Neural progenitor cell (in vitro differentiated cells): ENCODE measurements around the gene ABL2. TPM values are rescaled to one million over a fixed set of nuclear protein-coding genes. Genes with fewer than 3 reads are reported as not detected.
A peak's percentile ranks its signal among the peaks of the same experiment; 100 is the strongest.
"Not testable (repeated sequence)": the region's sequence is repeated elsewhere in the genome, so short reads cannot be mapped to it uniquely, and the experiment has no call there.

Source experiments
- DNase-seq: peaks from one replicate; pipeline ENCODE4 v3.0.0-alpha.2; 2016; ENCODE audit warnings: low spot score
- H2AFZ ChIP-seq: fragments of 200-600 bp; sonication (generic); replicated peaks from 2 replicates; pipeline ENCODE4 v1.6.1; 2016; ENCODE audit warnings: antibody characterized with exemption
- H3F3A ChIP-seq: fragments of 200-600 bp; sonication (generic); 2 replicates; pipeline ENCODE4 v1.6.1; 2016; ENCODE audit warnings: antibody characterized with exemption, low read depth
- H3K27ac ChIP-seq: fragments of 200-600 bp; sonication (generic); 2 replicates; pipeline ENCODE4 v1.5.1; 2016; ENCODE audit warnings: mild to moderate bottlenecking
- H3K27me3 ChIP-seq: fragments of 200-600 bp; sonication (generic); 2 replicates; pipeline ENCODE4 v1.6.1; 2016; ENCODE audit warnings: mild to moderate bottlenecking, moderate library complexity
- H3K36me3 ChIP-seq: fragments of 200-600 bp; sonication (generic); 2 replicates; pipeline ENCODE4 v1.5.1; 2016
- H3K4me1 ChIP-seq: fragments of 200-600 bp; sonication (generic); 2 replicates; pipeline ENCODE4 v1.6.1; 2016; ENCODE audit warnings: mixed run types
- H3K4me2 ChIP-seq: fragments of 200-600 bp; sonication (generic); 2 replicates; pipeline ENCODE4 v1.6.1; 2016
- H3K4me3 ChIP-seq: fragments of 200-600 bp; sonication (generic); 2 replicates; pipeline ENCODE4 v1.5.1; 2016
- H3K79me2 ChIP-seq: fragments of 200-600 bp; sonication (generic); 2 replicates; pipeline ENCODE4 v1.6.1; 2016; ENCODE audit warnings: low read depth
- H3K9ac ChIP-seq: fragments of 200-600 bp; sonication (generic); 2 replicates; pipeline ENCODE4 v1.6.1; 2016
- H3K9me3 ChIP-seq: fragments of 200-600 bp; sonication (generic); 2 replicates; pipeline ENCODE4 v1.5.1; 2016; ENCODE audit warnings: low read depth
- H4K20me1 ChIP-seq: fragments of 200-600 bp; sonication (generic); 2 replicates; pipeline ENCODE4 v1.6.1; 2016; ENCODE audit warnings: low read depth
- H3K27ac Mint-ChIP-seq: 3 replicates; pipeline ENCODE4 v1.8.0; 2021; ENCODE audit warnings: mixed read lengths
- H3K27me3 Mint-ChIP-seq: 2 replicates; pipeline ENCODE4 v1.8.0; 2022; ENCODE audit warnings: low read depth, mild to moderate bottlenecking, inconsistent platforms, moderate library complexity, mixed read lengths; ENCODE audit not compliant: insufficient read depth
- H3K36me3 Mint-ChIP-seq: 3 replicates; pipeline ENCODE4 v1.8.0; 2021; ENCODE audit warnings: mixed read lengths
- H3K4me1 Mint-ChIP-seq: 3 replicates; pipeline ENCODE4 v1.8.0; 2021; ENCODE audit warnings: mixed read lengths
- H3K4me3 Mint-ChIP-seq: 3 replicates; pipeline ENCODE4 v1.8.0; 2021; ENCODE audit warnings: mild to moderate bottlenecking, moderate library complexity, mixed read lengths
- H3K9me3 Mint-ChIP-seq: 3 replicates; pipeline ENCODE4 v1.8.0; 2020; ENCODE audit warnings: mixed read lengths
- EZH2 ChIP-seq: fragments of 200-600 bp; sonication (generic); IDR thresholded peaks from 2 replicates; pipeline ENCODE4 v1.6.1; 2017; ENCODE audit warnings: antibody characterized with exemption, mild to moderate bottlenecking, moderate library complexity
- EZH2phosphoT487 ChIP-seq: fragments of 200-600 bp; sonication (generic); IDR thresholded peaks from 2 replicates; pipeline ENCODE4 v1.6.1; 2017; ENCODE audit warnings: antibody characterized with exemption
- total RNA-seq: library from RNA; depleted of rRNA; stranded (reverse); fragments of >200 nt; gene quantifications from 2 replicates; pipeline ENCODE4 v1.2.3, GENCODE V29; 2015; ENCODE audit warnings: low replicate concordance
- TF ChIP-seq, protein P1 (sequence below): fragments of 200-600 bp; sonication (generic); IDR thresholded peaks from 2 replicates; pipeline ENCODE4 v1.5.1; 2017; ENCODE audit warnings: antibody characterized with exemption, mild to moderate bottlenecking

ABL2 gene
- total RNA-seq, 1 donor from 2014 or later, result 17.9 TPM

DNA sequence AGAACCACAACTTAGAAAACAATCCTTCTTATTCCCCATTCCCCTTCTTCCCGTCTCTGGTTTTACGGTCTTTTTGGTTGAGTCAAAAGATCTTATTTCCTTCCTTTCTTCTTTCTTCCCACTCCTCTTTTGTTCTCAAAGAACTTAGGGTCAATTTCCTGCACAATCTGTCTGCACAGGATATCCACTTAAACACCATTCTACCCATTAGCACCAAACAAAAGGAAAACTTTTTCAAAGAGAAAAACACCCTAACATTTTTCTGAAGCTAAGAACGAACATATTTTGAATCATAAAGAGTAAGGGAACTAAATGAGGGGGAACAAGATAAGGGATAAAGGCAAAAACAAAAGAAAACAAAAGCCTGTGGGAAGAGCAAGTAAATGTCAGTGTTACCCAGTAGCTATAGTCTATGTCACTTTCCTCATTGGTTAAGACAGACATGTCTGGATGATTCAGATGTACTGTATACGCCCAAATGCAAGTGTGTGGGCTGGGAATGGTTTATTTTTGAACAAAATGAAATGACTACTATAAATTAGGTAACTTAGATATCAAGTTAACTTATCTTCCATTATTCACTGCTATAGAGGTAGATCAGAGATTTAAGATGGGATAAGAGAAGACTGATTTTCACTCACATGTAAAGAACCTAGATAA, 87.8 kb downstream of the ABL2 start:
- Histone ChIP-seq H3K4me3 (no peak overlapping the region), H3K9ac (no peak overlapping the region), H3K4me2 (peak overlapping the region; percentile 26), H3K27me3 (no peaks in the 10 kb centered on the region), H3K36me3 (no peaks in the 10 kb centered on the region), H3K4me1 (peaks cover 13% of the 10 kb centered on the region), H3K79me2 (peaks cover 43% of the 10 kb centered on the region), H3F3A (peaks cover 6% of the 10 kb centered on the region), H4K20me1 (peaks cover 25% of the 10 kb centered on the region), H3K27ac (peak overlapping the region; percentile 55), H2AFZ (no peak overlapping the region), H3K9me3 (no peaks in the 10 kb centered on the region)
- Mint-ChIP-seq H3K9me3 (peaks cover 15% of the 10 kb centered on the region), H3K4me3 (no peak overlapping the region), H3K27me3 (no peaks in the 10 kb centered on the region), H3K27ac (no peak overlapping the region), H3K36me3 (peaks cover 27% of the 10 kb centered on the region), H3K4me1 (peaks cover 15% of the 10 kb centered on the region)
- DNase-seq, result peak; percentile 37
- peak; percentile 51 for TF ChIP-seq EZH2phosphoT487
- TF ChIP-seq, protein P1, sequence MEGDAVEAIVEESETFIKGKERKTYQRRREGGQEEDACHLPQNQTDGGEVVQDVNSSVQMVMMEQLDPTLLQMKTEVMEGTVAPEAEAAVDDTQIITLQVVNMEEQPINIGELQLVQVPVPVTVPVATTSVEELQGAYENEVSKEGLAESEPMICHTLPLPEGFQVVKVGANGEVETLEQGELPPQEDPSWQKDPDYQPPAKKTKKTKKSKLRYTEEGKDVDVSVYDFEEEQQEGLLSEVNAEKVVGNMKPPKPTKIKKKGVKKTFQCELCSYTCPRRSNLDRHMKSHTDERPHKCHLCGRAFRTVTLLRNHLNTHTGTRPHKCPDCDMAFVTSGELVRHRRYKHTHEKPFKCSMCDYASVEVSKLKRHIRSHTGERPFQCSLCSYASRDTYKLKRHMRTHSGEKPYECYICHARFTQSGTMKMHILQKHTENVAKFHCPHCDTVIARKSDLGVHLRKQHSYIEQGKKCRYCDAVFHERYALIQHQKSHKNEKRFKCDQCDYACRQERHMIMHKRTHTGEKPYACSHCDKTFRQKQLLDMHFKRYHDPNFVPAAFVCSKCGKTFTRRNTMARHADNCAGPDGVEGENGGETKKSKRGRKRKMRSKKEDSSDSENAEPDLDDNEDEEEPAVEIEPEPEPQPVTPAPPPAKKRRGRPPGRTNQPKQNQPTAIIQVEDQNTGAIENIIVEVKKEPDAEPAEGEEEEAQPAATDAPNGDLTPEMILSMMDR, result no peak

DNA sequence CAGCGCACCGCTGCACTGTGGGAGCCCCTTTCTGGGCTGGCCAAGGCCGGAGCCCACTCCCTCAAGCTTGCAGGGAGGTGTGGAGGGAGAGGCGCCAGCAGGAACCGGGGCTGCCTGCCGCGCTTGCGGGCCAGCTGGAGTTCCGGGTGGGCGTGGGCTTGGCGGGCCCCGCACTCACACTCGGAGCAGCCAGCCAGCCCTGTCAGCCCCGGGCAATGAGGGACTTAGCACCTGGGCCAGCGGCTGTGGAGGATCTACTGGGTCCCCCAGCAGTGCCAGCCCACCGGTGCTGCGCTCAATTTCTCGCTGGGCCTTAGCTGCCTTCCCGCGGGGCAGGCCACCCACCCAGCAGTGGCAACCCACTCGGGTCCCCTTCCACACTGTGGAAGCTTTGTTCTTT, 90.7 kb downstream of the ABL2 start:
- not testable (repeated sequence) for H3K27me3 Mint-ChIP-seq, H3F3A ChIP-seq, H3K4me3 ChIP-seq, H3K9me3 ChIP-seq, H3K36me3 ChIP-seq, H3K4me3 Mint-ChIP-seq, H3K9ac ChIP-seq, H3K27ac ChIP-seq, H3K27me3 ChIP-seq, DNase-seq, H2AFZ ChIP-seq, H3K27ac Mint-ChIP-seq, H3K4me2 ChIP-seq
- H4K20me1 ChIP-seq, result peaks cover 25% of the 10 kb centered on the region
- peaks cover 13% of the 10 kb centered on the region for H3K4me1 ChIP-seq
- Mint-ChIP-seq H3K4me1 (peaks cover 15% of the 10 kb centered on the region), H3K9me3 (peaks cover 20% of the 10 kb centered on the region), H3K36me3 (peaks cover 26% of the 10 kb centered on the region)
- peaks cover 40% of the 10 kb centered on the region for H3K79me2 ChIP-seq

DNA sequence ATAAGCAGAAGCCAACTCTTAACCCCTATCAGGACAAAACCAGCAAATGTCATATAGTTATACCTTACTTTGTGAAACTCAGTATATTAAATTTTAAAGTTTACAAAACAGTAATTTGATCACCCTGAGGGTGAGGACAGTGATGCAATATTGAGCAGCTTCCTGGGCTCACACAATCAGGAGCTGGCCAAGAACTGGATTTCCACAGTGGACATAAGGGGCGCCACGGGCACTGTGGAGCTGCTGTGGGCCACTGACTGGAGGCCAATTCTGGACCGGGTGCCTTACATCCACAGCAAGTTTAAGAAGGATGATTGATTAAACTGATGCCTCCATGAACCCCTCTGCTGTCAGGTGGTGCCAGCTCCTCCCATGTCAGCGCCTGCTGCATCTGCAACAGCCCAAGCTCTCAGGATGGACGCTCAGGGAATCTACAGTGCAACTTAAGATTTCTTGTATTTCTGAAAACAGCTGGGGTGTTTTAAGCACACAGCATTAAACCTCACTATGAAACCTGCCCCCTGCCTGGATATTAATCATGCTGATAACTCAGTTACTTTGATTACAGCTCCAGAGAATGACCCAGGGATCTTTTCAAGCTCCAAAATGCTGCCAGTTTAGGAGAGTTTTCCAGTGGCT, 91.7 kb downstream of the ABL2 start:
- peaks cover 13% of the 10 kb centered on the region for H3K4me1 ChIP-seq
- H3K4me2 ChIP-seq, result no peak overlapping the region
- peaks cover 6% of the 10 kb centered on the region for H3F3A ChIP-seq
- Mint-ChIP-seq H3K4me3 (no peak overlapping the region), H3K27ac (no peak overlapping the region), H3K36me3 (peaks cover 26% of the 10 kb centered on the region), H3K4me1 (peaks cover 15% of the 10 kb centered on the region), H3K9me3 (peaks cover 20% of the 10 kb centered on the region), H3K27me3 (no peaks in the 10 kb centered on the region)
- H3K9me3 ChIP-seq, result no peaks in the 10 kb centered on the region
- no peak overlapping the region for H2AFZ ChIP-seq
- DNase-seq, result no peak
- H3K27me3 ChIP-seq, result no peaks in the 10 kb centered on the region
- TF ChIP-seq EZH2phosphoT487 (no peak), EZH2 (no peak)
- TF ChIP-seq, protein P1, result no peak
- H3K9ac ChIP-seq, result no peak overlapping the region
- H4K20me1 ChIP-seq, result peaks cover 17% of the 10 kb centered on the region
- no peaks in the 10 kb centered on the region for H3K36me3 ChIP-seq
- H3K4me3 ChIP-seq, result no peak overlapping the region
- H3K79me2 ChIP-seq, result peaks cover 40% of the 10 kb centered on the region
- H3K27ac ChIP-seq, result no peak overlapping the region

DNA sequence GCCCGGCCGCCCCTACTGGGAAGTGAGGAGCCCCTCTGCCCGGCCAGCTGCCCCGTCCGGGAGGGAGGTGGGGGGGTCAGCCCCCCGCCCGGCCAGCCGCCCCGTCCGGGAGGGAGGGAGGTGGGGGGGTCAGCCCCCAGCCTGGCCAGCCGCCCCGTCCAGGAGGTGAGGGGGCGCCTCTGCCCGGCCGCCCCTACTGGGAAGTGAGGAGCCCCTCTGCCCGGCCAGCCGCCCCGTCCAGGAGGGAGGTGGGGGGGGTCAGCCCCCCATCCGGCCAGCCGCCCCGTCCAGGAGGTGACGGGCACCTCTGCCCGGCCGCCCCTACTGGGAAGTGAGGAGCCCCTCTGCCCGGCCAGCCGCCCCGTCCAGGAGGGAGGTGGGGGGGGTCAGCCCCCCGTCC, 93.8 kb downstream of the ABL2 start:
- not testable (repeated sequence) for H3K4me1 ChIP-seq, H3K9me3 ChIP-seq, H3K36me3 ChIP-seq, H3K9ac ChIP-seq, H3K4me2 ChIP-seq, H3K4me3 Mint-ChIP-seq, H3K27ac ChIP-seq, H4K20me1 ChIP-seq, H3K27ac Mint-ChIP-seq, DNase-seq, H3K4me3 ChIP-seq, H3K4me1 Mint-ChIP-seq, H2AFZ ChIP-seq, H3K27me3 Mint-ChIP-seq, H3K27me3 ChIP-seq, H3F3A ChIP-seq
- Mint-ChIP-seq H3K36me3 (peaks cover 26% of the 10 kb centered on the region), H3K9me3 (peaks cover 20% of the 10 kb centered on the region)
- peaks cover 31% of the 10 kb centered on the region for H3K79me2 ChIP-seq

DNA sequence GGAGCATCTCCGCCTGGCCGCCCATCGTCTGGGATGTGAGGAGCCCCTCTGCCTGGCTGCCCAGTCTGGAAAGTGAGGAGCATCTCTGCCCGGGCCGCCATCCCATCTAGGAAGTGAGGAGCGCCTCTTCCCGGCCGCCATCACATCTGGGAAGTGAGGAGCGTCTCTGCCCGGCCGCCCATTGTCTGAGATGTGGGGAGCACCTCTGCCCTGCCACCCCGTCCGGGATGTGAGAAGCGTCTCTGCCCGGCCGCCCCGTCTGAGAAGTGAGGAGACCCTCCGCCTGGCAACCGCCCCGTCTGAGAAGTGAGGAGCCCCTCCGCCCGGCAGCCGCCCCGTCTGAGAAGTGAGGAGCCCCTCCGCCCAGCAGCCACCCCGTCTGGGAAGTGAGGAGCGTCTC, 94.3 kb downstream of the ABL2 start:
- H3K4me3 Mint-ChIP-seq, H3K36me3 ChIP-seq, H3K4me1 Mint-ChIP-seq, DNase-seq, H3K4me3 ChIP-seq, H3K27me3 Mint-ChIP-seq, H2AFZ ChIP-seq, H3K27ac ChIP-seq, H3K27me3 ChIP-seq, H3F3A ChIP-seq, H3K4me1 ChIP-seq, H3K4me2 ChIP-seq, H3K9me3 ChIP-seq, H4K20me1 ChIP-seq, H3K9ac ChIP-seq, H3K27ac Mint-ChIP-seq: not testable (repeated sequence)
- H3K79me2 ChIP-seq, result peaks cover 25% of the 10 kb centered on the region
- Mint-ChIP-seq H3K9me3 (peaks cover 19% of the 10 kb centered on the region), H3K36me3 (peaks cover 24% of the 10 kb centered on the region)
